LNCaP clone FGC (cell line): ENCODE measurements around the gene ATP10B.

Experiments used
- DNase-seq: peaks from one replicate; pipeline ENCODE4 v3.0.0-alpha.2; 2011; ENCODE audit warnings: low read depth
- H3K4me3 ChIP-seq: 2 replicates; pipeline ENCODE4 v1.5.1; 2011; ENCODE audit warnings: mild to moderate bottlenecking, low read depth, low read length, control low read depth
- CTCF ChIP-seq: IDR thresholded peaks from 2 replicates; pipeline ENCODE4 v1.5.1; 2012; ENCODE audit warnings: mild to moderate bottlenecking; ENCODE audit not compliant: control insufficient read depth, insufficient read depth; ENCODE audit errors: extremely low read depth

The ATP10B gene

GRCh38 chr5:160567031-160567705, 284.8 kb downstream of the ATP10B start:
- TF ChIP-seq CTCF, result no peak

GRCh38 chr5:160565376-160565775, 286.6 kb downstream of the ATP10B start:
- no peak for TF ChIP-seq CTCF
- H3K4me3 ChIP-seq, result no peak overlapping the region
- no peak for DNase-seq

More at GRCh38 chr5:160567031-160567705, 284.8 kb downstream of the ATP10B start:
- no peak overlapping the region for H3K4me3 ChIP-seq
- DNase-seq, result no peak

- no peak for DNase-seq
Observed at GRCh38 chr5:160556846-160557245, 295.2 kb downstream of the ATP10B start.

GRCh38 chr5:160555971-160556631, 295.9 kb downstream of the ATP10B start:
- no peak overlapping the region for H3K4me3 ChIP-seq
- DNase-seq, result no peak

More at GRCh38 chr5:160556846-160557245, 295.2 kb downstream of the ATP10B start:
- no peak for TF ChIP-seq CTCF
- no peak overlapping the region for H3K4me3 ChIP-seq

GRCh38 chr5:160555581-160555970, 296.4 kb downstream of the ATP10B start:
- no peak overlapping the region for H3K4me3 ChIP-seq
- TF ChIP-seq CTCF, result no peak
- DNase-seq, result no peak

More at GRCh38 chr5:160555971-160556631, 295.9 kb downstream of the ATP10B start:
- no peak for TF ChIP-seq CTCF

- no peak for DNase-seq
- TF ChIP-seq CTCF, result no peak
- H3K4me3 ChIP-seq, result no peak overlapping the region
Observed at GRCh38 chr5:160550075-160550474, 301.9 kb downstream of the ATP10B start.
